ENCODE data around the gene PPT2.

PPT2 gene

GRCh38 chr6:32163559-32164258 lies 9.8 kb downstream of the PPT2 start:
- no peak for TF ChIP-seq CTCF (IDR thresholded peaks at IDR 0.05; ENCODE audit: low read depth, low read length, missing control alignments)
- H3K4me3 ChIP-seq (ENCODE audit: low read depth, low read length) = no peak overlapping the region
- DNase-seq (ENCODE audit: low read depth) = no peak

- no peak within 1 kb of the TSS for H3K4me3 ChIP-seq (ENCODE audit: low read depth, low read length)
- no peak for DNase-seq (ENCODE audit: low read depth)
- TF ChIP-seq CTCF (IDR thresholded peaks at IDR 0.05; ENCODE audit: low read depth, low read length, missing control alignments) = no peak
These were observed 10.4 kb downstream of the PPT2 start, which contains the start of gene EGFL8 for GRCh38 chr6:32164295-32164694. EGFL8 (plus strand) TSS chr6:32164595; CDS start chr6:32166166, 1,571 bp downstream.

GRCh38 chr6:32166411-32167061 lies 12.6 kb downstream of the PPT2 start:
- H3K4me3 ChIP-seq (ENCODE audit: low read depth, low read length) = no peak overlapping the region
- DNase-seq (ENCODE audit: low read depth) = no peak
- TF ChIP-seq CTCF (IDR thresholded peaks at IDR 0.05; ENCODE audit: low read depth, low read length, missing control alignments) = no peak

GRCh38 chr6:32167154-32167760 lies 13.3 kb downstream of the PPT2 start:
- no peak for TF ChIP-seq CTCF (IDR thresholded peaks at IDR 0.05; ENCODE audit: low read depth, low read length, missing control alignments)
- no peak overlapping the region for H3K4me3 ChIP-seq (ENCODE audit: low read depth, low read length)

GRCh38 chr6:32167761-32168262 lies 13.9 kb downstream of the PPT2 start:
- no peak for TF ChIP-seq CTCF (IDR thresholded peaks at IDR 0.05; ENCODE audit: low read depth, low read length, missing control alignments)
- no peak overlapping the region for H3K4me3 ChIP-seq (ENCODE audit: low read depth, low read length)
- DNase-seq (ENCODE audit: low read depth) = no peak

More at GRCh38 chr6:32167154-32167760, 13.3 kb downstream of the PPT2 start:
- DNase-seq (ENCODE audit: low read depth) = no peak

GRCh38 chr6:32168350-32168749 lies 14.4 kb downstream of the PPT2 start:
- TF ChIP-seq CTCF (IDR thresholded peaks at IDR 0.05; ENCODE audit: low read depth, low read length, missing control alignments) = no peak
- DNase-seq (ENCODE audit: low read depth) = no peak

More at GRCh38 chr6:32168350-32168749, 14.4 kb downstream of the PPT2 start:
- H3K4me3 ChIP-seq (ENCODE audit: low read depth, low read length) = no peak overlapping the region

Data from GM12864 (cell line).